ENCODE measurements around the gene RALA.

Gene RALA

DNA sequence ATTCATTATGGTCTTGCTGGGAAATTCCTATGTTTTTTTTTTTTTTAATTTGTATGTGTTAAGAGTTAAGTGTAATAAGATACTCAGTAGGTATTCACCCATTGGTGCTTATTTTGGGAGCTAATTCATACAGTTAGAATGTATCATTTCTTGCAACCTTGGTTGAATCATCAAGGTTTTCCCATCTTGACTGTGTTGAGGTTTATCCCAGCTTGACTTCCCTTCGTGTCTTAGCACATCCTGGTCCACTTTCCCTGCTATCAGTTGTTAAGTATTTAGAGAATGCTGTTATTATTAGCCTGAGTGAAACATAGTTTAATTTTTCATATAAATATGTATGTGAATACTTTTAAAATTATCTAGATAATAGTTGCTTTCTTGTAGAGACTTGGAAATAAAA is 20.8 kb downstream of the RALA start:
- TF ChIP-seq, protein P1, sequence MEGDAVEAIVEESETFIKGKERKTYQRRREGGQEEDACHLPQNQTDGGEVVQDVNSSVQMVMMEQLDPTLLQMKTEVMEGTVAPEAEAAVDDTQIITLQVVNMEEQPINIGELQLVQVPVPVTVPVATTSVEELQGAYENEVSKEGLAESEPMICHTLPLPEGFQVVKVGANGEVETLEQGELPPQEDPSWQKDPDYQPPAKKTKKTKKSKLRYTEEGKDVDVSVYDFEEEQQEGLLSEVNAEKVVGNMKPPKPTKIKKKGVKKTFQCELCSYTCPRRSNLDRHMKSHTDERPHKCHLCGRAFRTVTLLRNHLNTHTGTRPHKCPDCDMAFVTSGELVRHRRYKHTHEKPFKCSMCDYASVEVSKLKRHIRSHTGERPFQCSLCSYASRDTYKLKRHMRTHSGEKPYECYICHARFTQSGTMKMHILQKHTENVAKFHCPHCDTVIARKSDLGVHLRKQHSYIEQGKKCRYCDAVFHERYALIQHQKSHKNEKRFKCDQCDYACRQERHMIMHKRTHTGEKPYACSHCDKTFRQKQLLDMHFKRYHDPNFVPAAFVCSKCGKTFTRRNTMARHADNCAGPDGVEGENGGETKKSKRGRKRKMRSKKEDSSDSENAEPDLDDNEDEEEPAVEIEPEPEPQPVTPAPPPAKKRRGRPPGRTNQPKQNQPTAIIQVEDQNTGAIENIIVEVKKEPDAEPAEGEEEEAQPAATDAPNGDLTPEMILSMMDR (conservative IDR thresholded peaks at IDR 0.05; ENCODE audit: low read depth, low read length) = no peak
- no peak overlapping the region for H3K4me3 ChIP-seq (ENCODE audit: low read depth, low read length)
- peak; percentile 89 for DNase-seq (ENCODE audit: low read depth)

GRCh38 chr7:39645482-39646407 is 22.4 kb downstream of the RALA start:
- H3K4me3 ChIP-seq (ENCODE audit: low read depth, low read length) = no peak overlapping the region
- no peak for DNase-seq (ENCODE audit: low read depth)
- TF ChIP-seq, protein P1 (conservative IDR thresholded peaks at IDR 0.05; ENCODE audit: low read depth, low read length) = no peak

- TF ChIP-seq, protein P1 (conservative IDR thresholded peaks at IDR 0.05; ENCODE audit: low read depth, low read length) = no peak
Observed at GRCh38 chr7:39647816-39648215, 24.4 kb downstream of the RALA start.

DNA sequence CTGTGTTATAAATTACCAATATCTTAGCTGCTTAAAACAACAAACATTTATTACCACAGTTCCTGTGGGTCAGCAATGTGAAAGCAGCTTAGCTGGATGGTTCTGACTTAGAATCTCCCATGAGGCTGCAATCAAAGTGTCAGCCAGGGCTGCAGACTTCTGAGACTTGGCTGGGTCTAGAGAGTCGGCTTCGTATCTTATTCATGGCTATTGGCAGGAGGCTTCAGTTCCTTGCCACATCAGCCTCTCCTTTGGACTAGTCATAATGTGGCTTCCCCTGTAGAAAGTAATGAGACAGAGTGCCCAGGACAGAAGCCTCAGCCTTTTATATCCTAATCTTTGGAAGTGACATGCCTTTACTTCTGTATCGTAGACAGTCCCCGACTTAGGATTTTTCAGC is 27.3 kb downstream of the RALA start:
- no peak overlapping the region for H3K4me3 ChIP-seq (ENCODE audit: low read depth, low read length)
- TF ChIP-seq, protein P1 (conservative IDR thresholded peaks at IDR 0.05; ENCODE audit: low read depth, low read length) = no peak
- peak; percentile 60 for DNase-seq (ENCODE audit: low read depth)

More at GRCh38 chr7:39647816-39648215, 24.4 kb downstream of the RALA start:
- no peak overlapping the region for H3K4me3 ChIP-seq (ENCODE audit: low read depth, low read length)
- DNase-seq (ENCODE audit: low read depth) = no peak

DNA sequence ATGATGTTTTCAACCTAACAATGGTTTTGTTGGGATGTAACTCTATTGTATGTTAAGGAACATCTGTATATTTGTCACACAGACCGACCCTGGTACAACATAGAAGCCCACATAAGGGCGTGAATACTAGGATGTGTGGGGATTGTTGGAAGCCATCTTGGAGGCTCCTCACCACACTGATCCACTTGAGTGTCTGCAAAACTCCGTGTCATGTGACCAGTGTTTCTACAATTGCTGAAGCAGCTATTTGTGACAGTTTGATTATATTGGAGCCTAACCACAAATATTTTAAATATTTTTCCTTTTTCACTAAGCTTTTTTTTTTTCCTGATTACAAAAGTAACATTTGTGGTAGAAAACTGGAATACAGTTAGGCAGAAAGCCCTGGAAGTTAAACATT is 27.9 kb downstream of the RALA start:
- no peak overlapping the region for H3K4me3 ChIP-seq (ENCODE audit: low read depth, low read length)
- TF ChIP-seq, protein P1 (conservative IDR thresholded peaks at IDR 0.05; ENCODE audit: low read depth, low read length) = no peak
- peak; percentile 77 for DNase-seq (ENCODE audit: low read depth)

GRCh38 chr7:39656415-39656814 is 33.0 kb downstream of the RALA start:
- TF ChIP-seq, protein P1 (conservative IDR thresholded peaks at IDR 0.05; ENCODE audit: low read depth, low read length) = no peak
- DNase-seq (ENCODE audit: low read depth) = no peak
- H3K4me3 ChIP-seq (ENCODE audit: low read depth, low read length) = no peak overlapping the region
